TTC549 (cell line): Measurements from ENCODE around the gene FILIP1L.

Experiments
- FAIRE-seq: peaks from 2 replicates; lab custom pipeline; 2012; peaks lifted over from hg19 to GRCh38; lab: Jason Lieb, UNC

The FILIP1L gene

GRCh38 chr3:100042166-100042981 is 71.9 kb downstream of the FILIP1L start:
- FAIRE-seq, result no peak

GRCh38 chr3:100041328-100041749 is 73.0 kb downstream of the FILIP1L start:
- no peak for FAIRE-seq

- no peak for FAIRE-seq
Observed at GRCh38 chr3:100040451-100041225, 73.7 kb downstream of the FILIP1L start.

- FAIRE-seq, result no peak
Observed at GRCh38 chr3:100039075-100039474, 75.2 kb downstream of the FILIP1L start.

GRCh38 chr3:100033903-100034471 is 80.3 kb downstream of the FILIP1L start:
- no peak for FAIRE-seq

- FAIRE-seq, result no peak
Observed at GRCh38 chr3:100033184-100033583, 81.1 kb downstream of the FILIP1L start.

GRCh38 chr3:100032243-100032642 is 82.1 kb downstream of the FILIP1L start:
- FAIRE-seq, result no peak

- no peak for FAIRE-seq
Observed at GRCh38 chr3:100030914-100031425, 83.3 kb downstream of the FILIP1L start.

GRCh38 chr3:100030346-100030745 is 84.0 kb downstream of the FILIP1L start:
- no peak for FAIRE-seq

- FAIRE-seq, result no peak
Observed at GRCh38 chr3:100029689-100030088, 84.6 kb downstream of the FILIP1L start.

- FAIRE-seq, result peak; percentile 34
Observed at GRCh38 chr3:100029052-100029451, 85.2 kb downstream of the FILIP1L start.

- FAIRE-seq, result no peak
Observed at GRCh38 chr3:100027321-100027720, 87.0 kb downstream of the FILIP1L start.

- no peak for FAIRE-seq
Observed at GRCh38 chr3:100024520-100025303, 89.6 kb downstream of the FILIP1L start.

- FAIRE-seq, result no peak
Observed at GRCh38 chr3:100023595-100023994, 90.7 kb downstream of the FILIP1L start.

- FAIRE-seq, result no peak
Observed at GRCh38 chr3:100023150-100023549, 91.2 kb downstream of the FILIP1L start.

GRCh38 chr3:100022506-100022905 is 91.8 kb downstream of the FILIP1L start:
- FAIRE-seq, result no peak

- FAIRE-seq, result no peak
Observed at GRCh38 chr3:100020876-100021644, 93.2 kb downstream of the FILIP1L start.

GRCh38 chr3:100019719-100020118 is 94.6 kb downstream of the FILIP1L start:
- no peak for FAIRE-seq

GRCh38 chr3:100018806-100019205 is 95.5 kb downstream of the FILIP1L start:
- no peak for FAIRE-seq

GRCh38 chr3:100010087-100010417 is 104.2 kb downstream of the FILIP1L start:
- FAIRE-seq, result no peak
